SU-DHL-6 (cell line): ENCODE data around the gene PNISR.

Experiments used
- H2AFZ ChIP-seq: fragments of 200-600 bp; sonication (generic); 2 replicates; pipeline ENCODE4 v1.6.1; 2014; ENCODE audit warnings: low read depth, mild to moderate bottlenecking, moderate library complexity, mixed read lengths, antibody characterized with exemption, low read length; ENCODE audit not compliant: severe bottlenecking
- H3F3A ChIP-seq: fragments of 200-600 bp; shearing (Covaris generic); 2 replicates; pipeline ENCODE4 v1.6.0; 2016; ENCODE audit warnings: antibody characterized with exemption, mild to moderate bottlenecking; ENCODE audit not compliant: insufficient read depth
- H3K27ac ChIP-seq: fragments of 200-600 bp; sonication (generic); 2 replicates; pipeline ENCODE4 v1.5.1; 2016; ENCODE audit warnings: low read depth, mild to moderate bottlenecking, low read length, moderate library complexity, mixed read lengths
- H3K27me3 ChIP-seq: fragments of 200-600 bp; sonication (generic), shearing (Covaris generic); 2 replicates; pipeline ENCODE4 v1.6.0; 2014; ENCODE audit warnings: mild to moderate bottlenecking, low read length
- H3K36me3 ChIP-seq: fragments of 200-600 bp; sonication (generic); 2 replicates; pipeline ENCODE4 v1.6.1; 2014; ENCODE audit warnings: mild to moderate bottlenecking, low read length, mixed read lengths
- H3K4me2 ChIP-seq: fragments of 300-600, 200-600 bp; shearing (Covaris generic), sonication (generic); 2 replicates; pipeline ENCODE4 v1.6.0; 2014; ENCODE audit warnings: low read length, low read depth, mild to moderate bottlenecking; ENCODE audit not compliant: poor library complexity, severe bottlenecking
- H3K4me3 ChIP-seq: fragments of 200-600 bp; sonication (generic); 2 replicates; pipeline ENCODE4 v1.5.1; 2014; ENCODE audit warnings: antibody characterized with exemption, low read length, mild to moderate bottlenecking, mixed read lengths; ENCODE audit not compliant: insufficient read depth, poor library complexity, severe bottlenecking
- H3K79me2 ChIP-seq: fragments of 200-600 bp; sonication (generic); 2 replicates; pipeline ENCODE4 v1.6.1; 2014; ENCODE audit warnings: mild to moderate bottlenecking, low read length, moderate library complexity; ENCODE audit not compliant: insufficient read depth
- H3K9ac ChIP-seq: fragments of 200-600 bp; sonication (generic); 2 replicates; pipeline ENCODE4 v1.7.0; 2014; ENCODE audit warnings: mild to moderate bottlenecking, low read length
- H3K9me2 ChIP-seq: fragments of 200-600 bp; sonication (generic); replicated peaks from 2 replicates; pipeline ENCODE4 v1.6.1; 2014; ENCODE audit warnings: low read length; ENCODE audit not compliant: insufficient read depth
- H3K9me3 ChIP-seq: fragments of 200-600 bp; sonication (generic); 2 replicates; pipeline ENCODE4 v1.6.1; 2014; ENCODE audit warnings: low read length, mixed read lengths; ENCODE audit not compliant: insufficient read depth
- H4K20me1 ChIP-seq: fragments of 200-600 bp; sonication (generic); 2 replicates; pipeline ENCODE4 v1.6.1; 2014; ENCODE audit warnings: low read depth, mild to moderate bottlenecking, antibody characterized with exemption, low read length, moderate library complexity, mixed read lengths
- CTCF ChIP-seq: fragments of 200-600 bp; sonication (generic); IDR thresholded peaks from one replicate; pipeline ENCODE4 v1.5.1; 2017; ENCODE audit warnings: antibody characterized with exemption, mild to moderate bottlenecking, low read length, moderate library complexity; ENCODE audit not compliant: insufficient read depth, poor library complexity, severe bottlenecking
- EZH2phosphoT487 ChIP-seq: fragments of 200-600 bp; sonication (generic), shearing (Covaris generic); conservative IDR thresholded peaks from 2 replicates; pipeline ENCODE4 v1.6.1; 2018; ENCODE audit warnings: mild to moderate bottlenecking, antibody characterized with exemption, low read length, moderate library complexity, mixed read lengths

The PNISR gene

GRCh38 chr6:99384507-99384906 is 40.6 kb downstream of the PNISR start:
- Histone ChIP-seq H2AFZ (no peak overlapping the region), H3K27me3 (no peaks in the 10 kb centered on the region), H3F3A (no peaks in the 10 kb centered on the region), H3K27ac (no peak overlapping the region), H3K36me3 (no peaks in the 10 kb centered on the region; the same call in 1 of the 2 replicates), H4K20me1 (no peaks in the 10 kb centered on the region), H3K9me3 (no peaks in the 10 kb centered on the region), H3K79me2 (peaks cover 11% of the 10 kb centered on the region), H3K9me2 (no peaks in the 10 kb centered on the region), H3K9ac (no peak overlapping the region), H3K4me2 (no peak overlapping the region), H3K4me3 (no peak overlapping the region)
- TF ChIP-seq CTCF (no peak), EZH2phosphoT487 (no peak)

- Histone ChIP-seq H3K4me3 (no peak overlapping the region), H3K27ac (no peak overlapping the region), H3K36me3 (no peaks in the 10 kb centered on the region; the same call in 1 of the 2 replicates), H3K79me2 (no peaks in the 10 kb centered on the region), H3K9ac (no peak overlapping the region), H3F3A (no peaks in the 10 kb centered on the region; the same call in 1 of the 2 replicates), H3K4me2 (no peak overlapping the region), H3K9me2 (no peaks in the 10 kb centered on the region), H2AFZ (no peak overlapping the region), H4K20me1 (no peaks in the 10 kb centered on the region), H3K27me3 (no peaks in the 10 kb centered on the region), H3K9me3 (no peaks in the 10 kb centered on the region)
- TF ChIP-seq CTCF (no peak), EZH2phosphoT487 (no peak)
Observed at GRCh38 chr6:99378636-99379035, 46.5 kb downstream of the PNISR start.

GRCh38 chr6:99369533-99369932 is 55.6 kb downstream of the PNISR start:
- Histone ChIP-seq H3K36me3 (no peaks in the 10 kb centered on the region), H3K79me2 (no peaks in the 10 kb centered on the region)
- TF ChIP-seq CTCF (no peak), EZH2phosphoT487 (no peak)

GRCh38 chr6:99366852-99367251 is 58.3 kb downstream of the PNISR start:
- no peaks in the 10 kb centered on the region for H3K27me3 ChIP-seq
- no peaks in the 10 kb centered on the region for H3F3A ChIP-seq
- H3K79me2 ChIP-seq, result no peaks in the 10 kb centered on the region
- no peak overlapping the region for H3K27ac ChIP-seq
- H3K9ac ChIP-seq, result no peak overlapping the region
- H3K4me2 ChIP-seq, result no peak overlapping the region
- no peaks in the 10 kb centered on the region for H3K9me2 ChIP-seq
- H4K20me1 ChIP-seq, result no peaks in the 10 kb centered on the region
- no peaks in the 10 kb centered on the region for H3K36me3 ChIP-seq
- H2AFZ ChIP-seq, result no peak overlapping the region
- TF ChIP-seq EZH2phosphoT487, result no peak
- TF ChIP-seq CTCF, result no peak
- no peak overlapping the region for H3K4me3 ChIP-seq
- H3K9me3 ChIP-seq, result no peaks in the 10 kb centered on the region

More at GRCh38 chr6:99369533-99369932, 55.6 kb downstream of the PNISR start:
- Histone ChIP-seq H3K4me3 (no peak overlapping the region), H3K9ac (no peak overlapping the region), H3K9me2 (no peaks in the 10 kb centered on the region), H3F3A (no peaks in the 10 kb centered on the region), H3K9me3 (no peaks in the 10 kb centered on the region), H4K20me1 (no peaks in the 10 kb centered on the region), H3K27me3 (no peaks in the 10 kb centered on the region), H3K4me2 (no peak overlapping the region), H2AFZ (no peak overlapping the region), H3K27ac (no peak overlapping the region)
